Measurements from ENCODE around the gene MPHOSPH6. TPM values are rescaled to one million over a fixed set of nuclear protein-coding genes. Genes with fewer than 3 reads are reported as not detected.
A peak's percentile ranks its signal among the peaks of the same experiment; 100 is the strongest.
"Not testable (repeated sequence)": the region's sequence is repeated elsewhere in the genome, so short reads cannot be mapped to it uniquely, and the experiment has no call there.

Gene MPHOSPH6
- total RNA-seq, 1 donor from 2014 or later: 50.5 TPM

DNA sequence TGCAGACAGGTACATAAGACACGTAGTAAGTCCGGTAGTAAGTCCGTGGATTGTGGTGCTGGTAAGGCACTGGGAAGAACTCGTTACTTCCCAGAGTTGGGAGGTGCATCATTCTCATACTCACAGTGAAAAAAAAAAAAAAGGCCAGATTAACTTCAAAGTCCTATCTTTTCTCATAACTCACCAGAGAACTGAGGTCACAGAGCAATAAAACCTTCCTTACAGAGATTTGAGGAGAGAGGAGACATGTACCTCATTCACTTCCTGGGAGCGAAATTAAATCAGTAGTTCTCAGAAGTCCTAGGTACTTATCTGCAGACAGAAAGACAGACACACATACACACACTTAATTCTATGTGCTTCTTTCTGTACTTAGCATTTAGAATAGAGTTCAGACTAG is 22.5 kb downstream of the MPHOSPH6 start:
- Mint-ChIP-seq H3K4me3 (no peak overlapping the region), H3K4me1 (peaks cover 29% of the 10 kb centered on the region), H3K36me3 (ENCODE audit: low read depth) (peaks cover 43% of the 10 kb centered on the region), H3K27me3 (ENCODE audit: low read depth) (no peaks in the 10 kb centered on the region), H3K27ac (ENCODE audit: unreplicated experiment) (no peak overlapping the region), H3K9me3 (peaks cover 6% of the 10 kb centered on the region)
- DNase-seq (ENCODE audit: low read depth, low spot score): no peak
- no peak for TF ChIP-seq CTCF (conservative IDR thresholded peaks at IDR 0.05)

DNA sequence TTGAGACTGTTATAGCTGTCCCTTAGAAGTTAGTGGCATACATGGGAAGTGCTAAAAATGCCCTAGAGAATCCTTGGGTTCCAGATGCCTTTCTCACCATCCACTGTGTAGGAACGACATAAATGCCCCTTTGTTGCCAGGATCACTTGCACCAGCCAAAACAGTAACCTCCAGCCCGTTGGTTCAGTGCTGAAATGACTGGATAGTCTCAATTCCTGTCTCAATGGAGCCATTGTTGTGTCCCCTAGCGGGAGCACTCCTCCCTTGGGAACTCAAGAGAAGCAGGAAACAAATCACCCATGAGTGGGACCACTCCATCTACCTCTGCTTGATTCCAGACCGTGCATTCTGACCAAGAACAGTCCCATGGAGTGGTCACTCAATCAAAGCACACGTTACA is 23.1 kb downstream of the MPHOSPH6 start:
- Mint-ChIP-seq H3K9me3 (peaks cover 6% of the 10 kb centered on the region), H3K27ac (ENCODE audit: unreplicated experiment) (peak overlapping the region; percentile 75), H3K36me3 (ENCODE audit: low read depth) (peaks cover 40% of the 10 kb centered on the region), H3K4me3 (peak overlapping the region; percentile 41), H3K27me3 (ENCODE audit: low read depth) (no peaks in the 10 kb centered on the region), H3K4me1 (peaks cover 24% of the 10 kb centered on the region)
- DNase-seq (ENCODE audit: low read depth, low spot score): no peak
- no peak for TF ChIP-seq CTCF (conservative IDR thresholded peaks at IDR 0.05)

DNA sequence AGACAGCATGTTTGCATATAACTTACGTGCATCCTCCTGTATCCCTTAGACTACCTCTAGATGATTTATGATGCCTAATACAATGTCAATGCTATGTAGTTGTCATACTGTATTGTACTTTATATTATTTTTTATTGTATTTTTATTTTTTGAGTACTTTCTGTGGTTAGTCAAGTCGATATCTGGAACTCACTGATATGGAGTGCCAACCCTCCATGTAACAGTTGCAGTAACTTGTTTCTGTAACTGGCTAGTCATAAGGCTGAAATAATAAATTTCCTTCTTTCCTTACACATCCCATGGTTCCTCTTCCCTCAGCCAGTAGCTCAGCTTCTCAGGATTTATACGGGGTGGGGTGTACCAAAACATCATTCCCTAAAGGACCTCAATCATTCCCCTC is 23.5 kb downstream of the MPHOSPH6 start:
- no peak for DNase-seq (ENCODE audit: low read depth, low spot score)
- Mint-ChIP-seq H3K4me1 (peaks cover 24% of the 10 kb centered on the region), H3K4me3 (peak overlapping the region; percentile 41), H3K36me3 (ENCODE audit: low read depth) (peaks cover 44% of the 10 kb centered on the region), H3K27ac (ENCODE audit: unreplicated experiment) (peak overlapping the region; percentile 75), H3K27me3 (ENCODE audit: low read depth) (no peaks in the 10 kb centered on the region), H3K9me3 (peaks cover 6% of the 10 kb centered on the region)
- TF ChIP-seq CTCF (conservative IDR thresholded peaks at IDR 0.05): no peak

DNA sequence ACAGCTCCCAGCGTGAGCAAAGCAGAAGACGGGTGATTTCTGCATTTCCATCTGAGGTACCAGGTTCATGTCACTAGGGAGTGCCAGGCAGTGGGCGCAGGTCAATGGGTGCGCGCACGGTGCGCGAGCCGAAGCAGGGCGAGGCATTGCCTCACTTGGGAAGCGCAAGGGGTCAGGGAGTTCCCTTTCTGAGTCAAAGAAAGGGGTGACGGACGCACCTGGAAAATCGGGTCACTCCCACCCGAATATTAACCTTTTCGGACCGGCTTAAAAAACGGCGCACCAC is 30.8 kb downstream of the MPHOSPH6 start:
- peak overlapping the region; percentile 94 for H3K27ac Mint-ChIP-seq (ENCODE audit: unreplicated experiment)
- DNase-seq (ENCODE audit: low read depth, low spot score): not testable (repeated sequence)

DNA sequence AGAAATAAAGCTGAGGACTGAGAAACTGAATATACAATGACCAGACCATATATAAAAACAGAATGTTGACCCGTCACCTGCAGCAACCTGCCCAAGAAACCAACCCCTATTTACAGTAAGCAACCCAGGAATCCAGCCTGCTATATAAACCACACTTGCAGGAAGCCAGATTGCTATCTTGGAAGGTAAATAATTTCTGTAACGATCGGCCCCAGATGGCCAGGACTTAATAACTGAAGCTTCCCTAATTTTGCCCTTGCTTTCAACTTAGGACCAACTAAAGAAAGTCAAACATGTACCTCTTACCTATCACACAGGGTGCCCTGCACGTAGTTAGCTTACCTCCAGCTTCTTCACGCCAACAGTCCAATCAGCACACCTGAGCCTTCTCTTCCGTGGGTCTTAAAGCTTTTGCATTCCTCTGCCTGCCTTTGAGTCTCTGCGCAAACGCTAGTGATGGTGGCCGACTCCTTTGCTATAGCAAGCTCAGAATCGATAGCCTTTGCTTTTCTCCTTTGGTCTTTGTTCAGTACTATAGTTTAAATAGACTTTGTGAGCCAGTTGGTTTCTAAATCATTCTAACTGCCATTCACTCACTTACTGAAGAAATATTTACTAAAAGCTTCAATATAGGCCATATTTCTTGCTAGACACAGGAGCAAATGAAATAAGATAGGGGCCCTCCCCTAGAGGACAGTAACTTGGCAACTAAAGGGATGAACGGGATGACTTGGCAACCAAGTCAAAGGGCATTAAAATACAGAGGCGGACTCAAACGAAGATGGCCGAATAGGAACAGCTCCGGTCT is 31.3 kb downstream of the MPHOSPH6 start:
- peak overlapping the region; percentile 79 for H3K4me3 Mint-ChIP-seq
- TF ChIP-seq CTCF (conservative IDR thresholded peaks at IDR 0.05): no peak
- peak overlapping the region; percentile 94 for H3K27ac Mint-ChIP-seq (ENCODE audit: unreplicated experiment)
- H3K4me1 Mint-ChIP-seq: peaks cover 11% of the 10 kb centered on the region
- no peaks in the 10 kb centered on the region for H3K27me3 Mint-ChIP-seq (ENCODE audit: low read depth)
- DNase-seq (ENCODE audit: low read depth, low spot score): no peak
- H3K9me3 Mint-ChIP-seq: peaks cover 5% of the 10 kb centered on the region
- peaks cover 29% of the 10 kb centered on the region for H3K36me3 Mint-ChIP-seq (ENCODE audit: low read depth)

More for the DNA sequence above, 30.8 kb downstream of the MPHOSPH6 start:
- Mint-ChIP-seq H3K36me3 (ENCODE audit: low read depth) (peaks cover 29% of the 10 kb centered on the region), H3K4me3 (peak overlapping the region; percentile 79), H3K4me1 (peaks cover 11% of the 10 kb centered on the region)
- H3K27me3 Mint-ChIP-seq (ENCODE audit: low read depth); H3K9me3 Mint-ChIP-seq: not testable (repeated sequence)

DNA sequence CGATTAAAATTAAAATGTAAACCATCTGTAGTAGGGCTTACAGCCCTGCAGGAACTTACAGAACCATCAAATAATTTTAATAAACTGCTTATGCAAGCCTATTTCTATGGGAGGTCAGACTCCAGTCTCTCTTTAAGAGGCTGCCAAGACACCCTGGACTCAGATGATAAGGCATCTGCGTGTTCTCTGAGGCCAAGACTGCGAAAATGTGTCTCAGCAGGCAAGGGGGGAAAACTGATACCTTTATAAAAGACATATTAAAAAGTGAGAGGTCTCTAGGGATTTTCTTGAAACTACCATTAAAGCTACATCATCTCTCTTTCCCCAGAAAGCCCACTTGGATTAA is 32.2 kb downstream of the MPHOSPH6 start:
- no peaks in the 10 kb centered on the region for H3K27me3 Mint-ChIP-seq (ENCODE audit: low read depth)
- no peak overlapping the region for H3K4me3 Mint-ChIP-seq
- H3K36me3 Mint-ChIP-seq (ENCODE audit: low read depth): peaks cover 26% of the 10 kb centered on the region
- TF ChIP-seq CTCF (conservative IDR thresholded peaks at IDR 0.05): no peak
- H3K9me3 Mint-ChIP-seq: peaks cover 5% of the 10 kb centered on the region
- peaks cover 11% of the 10 kb centered on the region for H3K4me1 Mint-ChIP-seq
- no peak overlapping the region for H3K27ac Mint-ChIP-seq (ENCODE audit: unreplicated experiment)
- no peak for DNase-seq (ENCODE audit: low read depth, low spot score)

All from neural crest cell (in vitro differentiated cells).